Tibial nerve (tissue), 4 donors: Measurements from ENCODE around the gene IRF2BPL. TPM values are rescaled to one million over a fixed set of nuclear protein-coding genes. Genes with fewer than 3 reads are reported as not detected.

Source experiments
- DNase-seq, 2 donors: peaks; one replicate each; pipeline ENCODE4 v3.0.0-alpha.2; 2019; ENCODE audit warnings: low spot score in 2 of 2
- H3K27ac ChIP-seq, 4 donors: fragments of 200-600 bp; sonication (generic) in 3 of 4; one replicate each; pipeline ENCODE4 v1.5.1; 2017 to 2019; ENCODE audit warnings: mild to moderate bottlenecking in 1 of 4
- H3K27me3 ChIP-seq, 2 donors: fragments of 200-600 bp; sonication (generic) in 1 of 2; one replicate each; pipeline versions ENCODE4 v1.5.1 to v1.6.0; 2017 to 2019
- H3K36me3 ChIP-seq, 3 donors: fragments of 200-600 bp; sonication (generic); one replicate each; pipeline ENCODE4 v1.5.1; 2018 to 2019
- H3K4me1 ChIP-seq, 4 donors: fragments of 200-600 bp; sonication (generic) in 3 of 4; one replicate each; pipeline ENCODE4 v1.5.1; 2017 to 2019
- H3K4me3 ChIP-seq, 4 donors: fragments of 200-600 bp; sonication (generic) in 3 of 4; one replicate each; pipeline ENCODE4 v1.5.1; 2017 to 2019; ENCODE audit warnings: mild to moderate bottlenecking in 1 of 4, moderate library complexity in 1 of 4
- H3K9me3 ChIP-seq, 4 donors: fragments of 200-600 bp; sonication (generic) in 3 of 4; one replicate each; pipeline ENCODE4 v1.5.1; 2017 to 2019
- EP300 ChIP-seq, 2 donors: sonication (generic); formaldehyde crosslinking; IDR thresholded peaks; one replicate each; pipeline ENCODE4 v1.6.1; 2017; ENCODE audit warnings: antibody characterized with exemption in 2 of 2, mild to moderate bottlenecking in 1 of 2
- POLR2A ChIP-seq, 2 donors: fragments of 450-650 bp; IDR thresholded peaks; one replicate each; pipeline ENCODE4 v1.6.1; 2017; ENCODE audit warnings: antibody characterized with exemption in 2 of 2, mild to moderate bottlenecking in 2 of 2, moderate library complexity in 2 of 2
- WGBS, 2 donors: methylation state at CpG; one replicate each; pipeline ENCODE4 v1.1.5; 2018; 5-methylcytosine and 5-hydroxymethylcytosine counted together
- total RNA-seq, 4 donors: library from RNA; depleted of rRNA; stranded (reverse); fragments of >200 nt; gene quantifications; one replicate each; pipeline ENCODE4 v1.1.0, GENCODE V29; 2016
- TF ChIP-seq, protein P1 (sequence below), 5 experiments: fragments of 200-600 bp in 3 of 5; fragments of 450-650 bp in 2 of 5; sonication (generic) in 3 of 5; IDR thresholded peaks; one replicate each; pipeline ENCODE4 v1.5.1; 2016 to 2019; ENCODE audit warnings: antibody characterized with exemption in 5 of 5, mild to moderate bottlenecking in 3 of 5, moderate library complexity in 2 of 5

IRF2BPL gene
- total RNA-seq, 4 donors from 2014 or later = 52.4 to 69.2 (median 60.7) TPM

GRCh38 chr14:76985540-76986230 is 42.8 kb downstream of the IRF2BPL start:
- Histone ChIP-seq H3K4me1 (peaks cover 0 to 19% (median 3%) of the 10 kb centered on the region in 4 donors), H3K27ac (peak overlapping the region in 1 of 4 donors; percentile 20), H3K36me3 (no peaks in the 10 kb centered on the region), H3K27me3 (no peaks in the 10 kb centered on the region), H3K4me3 (no peak overlapping the region), H3K9me3 (peaks cover 0 to 6% (median 0%) of the 10 kb centered on the region in 4 donors)
- TF ChIP-seq EP300 (IDR thresholded peaks at IDR 0.05) = no peak
- 65 to 67% methylated on average over 4 of the region's 4 CpGs for WGBS, 2 donors
- DNase-seq = no peak

DNA sequence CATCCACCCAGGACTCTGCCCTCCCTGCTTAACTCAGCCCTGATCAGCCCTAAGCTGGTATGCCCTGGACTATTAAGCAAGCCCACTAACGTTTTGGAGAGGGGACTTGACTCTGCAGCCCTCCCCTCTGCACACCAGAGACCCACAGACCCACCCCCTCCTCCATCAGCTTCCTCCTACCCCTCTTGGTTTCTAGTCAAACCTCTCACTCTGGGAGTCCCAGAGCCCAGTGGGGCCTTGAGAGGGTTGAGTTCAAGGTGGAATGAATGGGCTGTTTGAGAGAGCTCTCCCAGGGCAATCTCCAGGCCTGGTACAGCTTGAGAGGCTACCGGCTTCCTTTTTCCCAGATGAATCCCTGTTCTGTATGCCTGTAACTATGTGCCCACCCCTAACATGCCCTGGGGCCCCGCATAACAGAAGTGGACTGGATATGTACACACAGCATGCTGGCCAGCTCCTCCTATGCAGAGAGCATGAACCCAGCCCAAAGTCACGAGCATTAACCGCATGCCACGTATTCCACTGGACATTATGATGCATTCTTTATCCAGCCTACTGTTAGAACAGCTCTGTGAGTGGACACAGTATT is 43.6 kb downstream of the IRF2BPL start:
- TF ChIP-seq, protein P1, sequence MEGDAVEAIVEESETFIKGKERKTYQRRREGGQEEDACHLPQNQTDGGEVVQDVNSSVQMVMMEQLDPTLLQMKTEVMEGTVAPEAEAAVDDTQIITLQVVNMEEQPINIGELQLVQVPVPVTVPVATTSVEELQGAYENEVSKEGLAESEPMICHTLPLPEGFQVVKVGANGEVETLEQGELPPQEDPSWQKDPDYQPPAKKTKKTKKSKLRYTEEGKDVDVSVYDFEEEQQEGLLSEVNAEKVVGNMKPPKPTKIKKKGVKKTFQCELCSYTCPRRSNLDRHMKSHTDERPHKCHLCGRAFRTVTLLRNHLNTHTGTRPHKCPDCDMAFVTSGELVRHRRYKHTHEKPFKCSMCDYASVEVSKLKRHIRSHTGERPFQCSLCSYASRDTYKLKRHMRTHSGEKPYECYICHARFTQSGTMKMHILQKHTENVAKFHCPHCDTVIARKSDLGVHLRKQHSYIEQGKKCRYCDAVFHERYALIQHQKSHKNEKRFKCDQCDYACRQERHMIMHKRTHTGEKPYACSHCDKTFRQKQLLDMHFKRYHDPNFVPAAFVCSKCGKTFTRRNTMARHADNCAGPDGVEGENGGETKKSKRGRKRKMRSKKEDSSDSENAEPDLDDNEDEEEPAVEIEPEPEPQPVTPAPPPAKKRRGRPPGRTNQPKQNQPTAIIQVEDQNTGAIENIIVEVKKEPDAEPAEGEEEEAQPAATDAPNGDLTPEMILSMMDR (IDR thresholded peaks at IDR 0.05) = no peak
- TF ChIP-seq EP300 (IDR thresholded peaks at IDR 0.05) = no peak
- Histone ChIP-seq H3K27ac (peak overlapping the region in 2 of 4 donors; percentile 20 to 26), H3K9me3 (peaks cover 0 to 6% (median 0%) of the 10 kb centered on the region in 4 donors), H3K27me3 (no peaks in the 10 kb centered on the region), H3K4me3 (no peak overlapping the region), H3K4me1 (peaks cover 0 to 19% (median 3%) of the 10 kb centered on the region in 4 donors), H3K36me3 (no peaks in the 10 kb centered on the region)
- DNase-seq = no peak
- 15 to 53% methylated on average over 6 of the region's 6 CpGs for WGBS, 2 donors

DNA sequence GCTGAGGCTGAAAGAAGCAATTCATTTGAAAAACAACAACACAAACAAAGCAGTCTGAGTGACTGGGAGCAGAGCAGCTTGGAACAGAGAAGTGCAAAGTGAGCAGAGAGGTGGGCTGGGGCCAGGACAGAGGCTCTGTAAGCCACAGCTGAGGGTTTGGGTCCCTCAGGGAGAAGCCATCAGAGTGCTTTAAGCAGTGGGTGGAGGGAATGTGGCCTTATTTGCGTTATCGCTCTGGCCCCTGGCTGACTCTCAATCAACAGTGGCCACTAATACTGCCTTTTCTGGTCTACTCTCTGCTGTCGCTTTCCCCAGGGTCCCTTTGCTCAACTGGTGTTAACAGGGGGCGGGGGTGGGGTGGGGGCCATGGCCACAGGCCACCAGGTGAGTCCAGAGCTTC is 44.2 kb downstream of the IRF2BPL start:
- H3K4me3 ChIP-seq = no peak overlapping the region
- H3K36me3 ChIP-seq = no peaks in the 10 kb centered on the region
- no peaks in the 10 kb centered on the region for H3K27me3 ChIP-seq
- WGBS, 2 donors = 34 to 45% methylated on average over 4 of the region's 4 CpGs
- H3K27ac ChIP-seq = peak overlapping the region in 1 of 4 donors; percentile 26
- H3K4me1 ChIP-seq = peaks cover 0 to 19% (median 3%) of the 10 kb centered on the region in 4 donors
- TF ChIP-seq EP300 (IDR thresholded peaks at IDR 0.05) = no peak
- DNase-seq = no peak
- H3K9me3 ChIP-seq = peaks cover 0 to 6% (median 0%) of the 10 kb centered on the region in 4 donors

DNA sequence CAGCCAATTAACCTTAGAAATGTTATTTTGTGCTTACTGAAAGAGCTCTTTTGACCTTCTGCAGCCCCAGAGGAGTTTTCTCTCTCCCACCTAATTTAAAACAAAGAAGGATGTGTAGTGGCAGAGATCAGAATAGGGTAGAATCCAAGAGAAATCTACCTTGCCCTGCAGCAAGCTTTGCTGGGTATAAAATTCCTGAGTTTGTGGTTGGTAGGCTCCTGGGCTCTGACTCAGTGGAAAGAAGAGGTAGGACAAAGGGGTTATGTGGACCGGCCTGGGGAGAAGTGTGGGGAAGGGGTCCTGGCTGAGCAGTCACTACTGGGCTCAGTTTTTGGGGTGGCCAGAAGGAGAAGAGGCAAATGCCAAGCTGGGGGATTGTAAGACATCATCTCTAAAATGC is 46.8 kb downstream of the IRF2BPL start:
- WGBS, 2 donors = 100% methylated on average over 1 of the region's 1 CpG
- no peak for TF ChIP-seq EP300 (IDR thresholded peaks at IDR 0.05)
- TF ChIP-seq POLR2A (IDR thresholded peaks at IDR 0.05) = no peak
- TF ChIP-seq, protein P1 (IDR thresholded peaks at IDR 0.05) = no peak
- Histone ChIP-seq H3K4me3 (no peak overlapping the region), H3K36me3 (no peaks in the 10 kb centered on the region), H3K4me1 (peaks cover 0 to 24% (median 4%) of the 10 kb centered on the region in 4 donors), H3K9me3 (peaks cover 0 to 6% (median 0%) of the 10 kb centered on the region in 4 donors), H3K27ac (no peak overlapping the region), H3K27me3 (no peaks in the 10 kb centered on the region)
- no peak for DNase-seq

GRCh38 chr14:76977793-76978720 is 50.5 kb downstream of the IRF2BPL start:
- Histone ChIP-seq H3K27ac (peak overlapping the region in 1 of 4 donors; percentile 30), H3K36me3 (no peaks in the 10 kb centered on the region), H3K9me3 (peaks cover 0 to 6% (median 0%) of the 10 kb centered on the region in 4 donors), H3K4me3 (no peak overlapping the region), H3K27me3 (no peaks in the 10 kb centered on the region), H3K4me1 (peaks cover 0 to 12% (median 1%) of the 10 kb centered on the region in 4 donors)
- TF ChIP-seq POLR2A (IDR thresholded peaks at IDR 0.05) = no peak
- no peak for TF ChIP-seq EP300 (IDR thresholded peaks at IDR 0.05)
- TF ChIP-seq, protein P1 (IDR thresholded peaks at IDR 0.05) = no peak
- peak in 1 of 2 donors; percentile 29 for DNase-seq
- 46 to 47% methylated on average over 15 of the region's 15 CpGs for WGBS, 2 donors
